Measurements from ENCODE around the gene CRACR2B.

The CRACR2B gene

GRCh38 chr11:839875-840617, 12.3 kb downstream of the CRACR2B start:
- no peak for DNase-seq

GRCh38 chr11:841981-842369, 14.3 kb downstream of the CRACR2B start:
- DNase-seq, result no peak

GRCh38 chr11:842370-843002, 14.8 kb downstream of the CRACR2B start, which contains the start of the genes POLR2L and TSPAN4:
Gene POLR2L (minus strand): TSS chr11:842529. CDS start chr11:842508, 21 bp downstream.
Gene TSPAN4 (plus strand): TSS chr11:842852. CDS start chr11:850305, 7,453 bp downstream.
- DNase-seq, result peak; percentile 82

- no peak for DNase-seq
These were observed 15.5 kb downstream of the CRACR2B start for GRCh38 chr11:843086-843734.

- DNase-seq, result no peak
These were observed 16.3 kb downstream of the CRACR2B start for GRCh38 chr11:843818-844692.

- DNase-seq, result no peak
These were observed 17.2 kb downstream of the CRACR2B start for GRCh38 chr11:844693-845644.

GRCh38 chr11:845872-846495, 18.3 kb downstream of the CRACR2B start:
- no peak for DNase-seq

- no peak for DNase-seq
These were observed 18.9 kb downstream of the CRACR2B start for GRCh38 chr11:846496-847098.

- DNase-seq, result no peak
These were observed 20.2 kb downstream of the CRACR2B start for GRCh38 chr11:847876-848275.

- DNase-seq, result no peak
These were observed 20.7 kb downstream of the CRACR2B start for GRCh38 chr11:848380-848931.

GRCh38 chr11:849104-849824, 21.5 kb downstream of the CRACR2B start:
- no peak for DNase-seq

- DNase-seq, result no peak
These were observed 22.4 kb downstream of the CRACR2B start for GRCh38 chr11:849951-850774.

- no peak for DNase-seq
These were observed 23.4 kb downstream of the CRACR2B start for GRCh38 chr11:850775-851763.

- no peak for DNase-seq
These were observed 25.0 kb downstream of the CRACR2B start for GRCh38 chr11:852762-853161.

- DNase-seq, result no peak
These were observed 26.1 kb downstream of the CRACR2B start for GRCh38 chr11:853682-854448.

- DNase-seq, result no peak
These were observed 27.0 kb downstream of the CRACR2B start for GRCh38 chr11:854601-855329.

Measured in NCI-H2029 (cell line).